Measurements from ENCODE around the gene MYO9B.

DNA sequence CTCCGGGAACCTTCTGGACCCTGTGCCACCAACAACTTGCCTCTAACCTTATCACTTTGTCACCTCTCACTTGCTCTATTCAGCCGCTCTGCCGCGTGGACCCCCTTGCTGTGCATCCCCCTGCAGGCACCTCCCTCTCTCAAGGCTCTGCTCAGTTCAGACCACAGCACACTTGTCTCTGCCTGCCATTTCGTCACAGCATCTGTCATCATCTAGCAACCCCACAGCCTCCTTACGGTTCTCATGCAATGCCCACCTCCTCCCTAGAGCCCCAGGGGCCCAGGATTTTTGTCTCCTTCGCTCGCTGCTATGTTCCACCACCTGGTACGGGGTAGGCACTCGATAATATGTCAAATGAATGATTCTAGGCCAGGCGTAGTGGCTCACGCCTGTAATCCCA, 5.2 kb upstream of the MYO9B start:
- TF ChIP-seq, protein P1, sequence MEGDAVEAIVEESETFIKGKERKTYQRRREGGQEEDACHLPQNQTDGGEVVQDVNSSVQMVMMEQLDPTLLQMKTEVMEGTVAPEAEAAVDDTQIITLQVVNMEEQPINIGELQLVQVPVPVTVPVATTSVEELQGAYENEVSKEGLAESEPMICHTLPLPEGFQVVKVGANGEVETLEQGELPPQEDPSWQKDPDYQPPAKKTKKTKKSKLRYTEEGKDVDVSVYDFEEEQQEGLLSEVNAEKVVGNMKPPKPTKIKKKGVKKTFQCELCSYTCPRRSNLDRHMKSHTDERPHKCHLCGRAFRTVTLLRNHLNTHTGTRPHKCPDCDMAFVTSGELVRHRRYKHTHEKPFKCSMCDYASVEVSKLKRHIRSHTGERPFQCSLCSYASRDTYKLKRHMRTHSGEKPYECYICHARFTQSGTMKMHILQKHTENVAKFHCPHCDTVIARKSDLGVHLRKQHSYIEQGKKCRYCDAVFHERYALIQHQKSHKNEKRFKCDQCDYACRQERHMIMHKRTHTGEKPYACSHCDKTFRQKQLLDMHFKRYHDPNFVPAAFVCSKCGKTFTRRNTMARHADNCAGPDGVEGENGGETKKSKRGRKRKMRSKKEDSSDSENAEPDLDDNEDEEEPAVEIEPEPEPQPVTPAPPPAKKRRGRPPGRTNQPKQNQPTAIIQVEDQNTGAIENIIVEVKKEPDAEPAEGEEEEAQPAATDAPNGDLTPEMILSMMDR (conservative IDR thresholded peaks at IDR 0.05; ENCODE audit: low read length): no peak
- TF ChIP-seq EZH2phosphoT487 (IDR thresholded peaks at IDR 0.05; ENCODE audit: borderline replicate concordance): no peak
